OCI-LY3 (cell line): Measurements from ENCODE around the gene EBP.

Source experiments
- H2AFZ ChIP-seq: fragments of 200-600, 300-600 bp; shearing (Covaris generic); 2 replicates; pipeline ENCODE4 v1.6.0; 2014; ENCODE audit warnings: antibody characterized with exemption, low read depth, low read length
- H3K27ac ChIP-seq: fragments of 200-600, 300-600 bp; sonication (generic); 2 replicates; pipeline ENCODE4 v1.5.1; 2014; ENCODE audit warnings: mild to moderate bottlenecking, low read length, moderate library complexity, mixed read lengths
- H3K27me3 ChIP-seq: fragments of 200-600, 300-600 bp; sonication (generic); 2 replicates; pipeline ENCODE4 v1.6.1; 2014; ENCODE audit warnings: low read depth, low read length, mixed read lengths
- H3K36me3 ChIP-seq: fragments of 200-600, 300-600 bp; sonication (generic); replicated peaks from 2 replicates; pipeline ENCODE3; 2014; ENCODE audit warnings: low read depth, low read length, mixed read lengths
- H3K4me1 ChIP-seq: fragments of 300-600, 200-600 bp; sonication (generic); 2 replicates; pipeline ENCODE4 v1.6.1; 2014; ENCODE audit warnings: low read length, mixed read lengths
- H3K4me2 ChIP-seq: fragments of 200-600, 300-600 bp; sonication (generic); 2 replicates; pipeline ENCODE4 v1.6.1; 2014; ENCODE audit warnings: low read length, mixed read lengths
- H3K4me3 ChIP-seq: fragments of 300-600, 200-600 bp; sonication (generic); 2 replicates; pipeline ENCODE4 v1.5.1; 2014; ENCODE audit warnings: antibody characterized with exemption, mild to moderate bottlenecking, low read length, moderate library complexity
- H3K79me2 ChIP-seq: fragments of 300-600, 200-600 bp; shearing (Covaris generic); 2 replicates; pipeline ENCODE4 v1.6.1; 2014; ENCODE audit warnings: mild to moderate bottlenecking, low read length, mixed read lengths
- H3K9ac ChIP-seq: fragments of 300-600, 200-600 bp; shearing (Covaris generic); 2 replicates; pipeline ENCODE4 v1.6.0; 2014; ENCODE audit warnings: mild to moderate bottlenecking, low read length, moderate library complexity
- H3K9me3 ChIP-seq: fragments of 200-600, 300-600 bp; shearing (Covaris generic); 2 replicates; pipeline ENCODE4 v1.6.1; 2014; ENCODE audit warnings: low read length, mixed read lengths; ENCODE audit not compliant: insufficient read depth
- H4K20me1 ChIP-seq: fragments of 200-600, 300-600 bp; sonication (generic); 2 replicates; pipeline ENCODE4 v1.6.1; 2016; ENCODE audit warnings: low read length, mixed read lengths; ENCODE audit not compliant: insufficient read depth
- CTCF ChIP-seq: fragments of 200-600, 300-600 bp; sonication (generic); IDR thresholded peaks from 2 replicates; pipeline ENCODE4 v1.5.1; 2014; ENCODE audit warnings: antibody characterized with exemption, low read length, low read depth
- EZH2phosphoT487 ChIP-seq: fragments of 200-600 bp; shearing (Covaris generic); IDR thresholded peaks from 2 replicates; pipeline ENCODE4 v1.6.1; 2018; ENCODE audit warnings: antibody characterized with exemption, mixed run types, low read depth

Gene EBP

DNA sequence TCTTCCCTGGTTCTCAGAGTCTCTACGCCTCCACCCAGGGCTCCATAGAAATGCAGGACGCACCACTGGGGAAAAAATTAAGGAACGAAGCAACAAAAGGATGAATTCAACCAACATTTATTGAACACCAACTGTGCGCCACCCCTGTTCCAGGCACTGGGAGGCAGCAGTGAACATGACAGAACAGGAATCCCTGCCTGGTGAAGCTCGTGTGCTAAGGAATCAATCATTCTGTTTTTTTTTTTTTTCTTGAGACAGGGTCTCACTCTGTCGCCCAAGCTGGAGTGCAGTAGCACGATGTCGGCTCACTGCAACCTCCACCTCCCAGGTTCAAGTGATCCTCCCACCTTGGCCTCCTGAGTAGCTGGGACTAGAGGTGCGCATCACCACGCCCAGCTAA is 47.5 kb upstream of the EBP start:
- H3K4me2 ChIP-seq, result no peak overlapping the region
- H3K4me1 ChIP-seq, result peaks cover 20% of the 10 kb centered on the region
- TF ChIP-seq EZH2phosphoT487, result no peak
- peak; percentile 36 for TF ChIP-seq CTCF
- H4K20me1 ChIP-seq, result no peaks in the 10 kb centered on the region
- H3K9ac ChIP-seq, result no peak overlapping the region
- no peaks in the 10 kb centered on the region for H3K9me3 ChIP-seq
- peaks cover 45% of the 10 kb centered on the region for H3K79me2 ChIP-seq
- no peaks in the 10 kb centered on the region for H3K36me3 ChIP-seq
- H2AFZ ChIP-seq, result no peak overlapping the region
- H3K27ac ChIP-seq, result no peak overlapping the region
- no peaks in the 10 kb centered on the region for H3K27me3 ChIP-seq
- H3K4me3 ChIP-seq, result no peak overlapping the region

- peak overlapping the region; percentile 66 for H3K4me2 ChIP-seq
- peaks cover 47% of the 10 kb centered on the region for H3K79me2 ChIP-seq
- no peaks in the 10 kb centered on the region for H3K36me3 ChIP-seq
- TF ChIP-seq EZH2phosphoT487 (no peak), CTCF (no peak)
- H2AFZ ChIP-seq, result no peak overlapping the region; the same call in 1 of the 2 replicates
- peak overlapping the region; percentile 94 for H3K4me3 ChIP-seq
- H3K27ac ChIP-seq, result no peak overlapping the region; the same call in 1 of the 2 replicates
- no peaks in the 10 kb centered on the region for H3K9me3 ChIP-seq
- H3K9ac ChIP-seq, result peak overlapping the region; percentile 98
- peaks cover 18% of the 10 kb centered on the region for H3K4me1 ChIP-seq
- H3K27me3 ChIP-seq, result no peaks in the 10 kb centered on the region
- H4K20me1 ChIP-seq, result no peaks in the 10 kb centered on the region
Observed at GRCh38 chrX:48474581-48474980, 47.0 kb upstream of the EBP start.

- no peaks in the 10 kb centered on the region for H3K36me3 ChIP-seq
- peak overlapping the region; percentile 94 for H3K4me3 ChIP-seq
- peak overlapping the region; percentile 90; the same call in 1 of the 2 replicates for H2AFZ ChIP-seq
- TF ChIP-seq CTCF (no peak), EZH2phosphoT487 (no peak)
- no peaks in the 10 kb centered on the region for H4K20me1 ChIP-seq
- H3K9me3 ChIP-seq, result no peaks in the 10 kb centered on the region
- H3K9ac ChIP-seq, result peak overlapping the region; percentile 98
- H3K4me2 ChIP-seq, result peak overlapping the region; percentile 66
- no peaks in the 10 kb centered on the region for H3K27me3 ChIP-seq
- H3K79me2 ChIP-seq, result peaks cover 50% of the 10 kb centered on the region
- peak overlapping the region; percentile 74 for H3K27ac ChIP-seq
- H3K4me1 ChIP-seq, result peaks cover 15% of the 10 kb centered on the region
Observed at GRCh38 chrX:48475296-48475695, 46.3 kb upstream of the EBP start.

DNA sequence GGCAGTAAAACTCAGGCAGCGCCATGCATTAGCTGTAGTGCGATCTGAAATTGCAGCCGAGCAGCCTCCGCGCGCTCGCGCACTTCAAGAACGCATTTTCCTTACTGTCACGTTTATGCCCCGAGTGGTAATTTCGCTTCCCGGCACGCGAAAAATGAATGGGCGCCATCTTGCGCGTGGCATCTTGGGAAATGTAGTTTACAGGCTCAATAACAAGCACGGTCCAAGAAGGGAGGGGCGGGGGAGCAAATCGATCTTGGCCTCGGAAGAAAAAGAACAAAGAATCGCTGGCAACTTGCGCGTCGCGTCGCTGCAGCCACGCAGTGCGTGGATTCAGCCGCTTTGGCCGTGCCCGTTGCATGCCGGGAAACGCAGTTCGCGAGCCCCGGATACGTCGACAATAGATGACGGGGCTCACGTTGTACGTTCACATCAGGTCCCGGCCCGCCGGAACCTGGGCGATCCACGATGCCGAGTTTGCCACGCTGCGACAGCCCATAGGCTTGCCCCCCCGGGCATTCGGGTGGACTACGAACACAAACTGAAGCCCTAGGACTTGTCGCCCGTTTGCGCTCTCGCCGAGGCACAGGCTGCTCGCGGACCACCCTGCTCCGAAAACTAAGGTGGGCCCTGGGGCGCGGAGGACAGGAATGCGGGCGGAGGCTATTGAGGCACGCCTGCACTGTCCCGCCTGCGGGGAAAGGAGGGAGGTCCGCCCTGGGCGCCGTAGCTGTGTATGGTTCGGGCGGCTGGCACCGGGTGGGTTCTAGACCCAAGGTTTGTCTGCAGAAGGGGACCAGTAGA is 45.6 kb upstream of the EBP start, which contains the start of gene FTSJ1:
TSS of gene FTSJ1 (plus strand) at position 426 of the 804 bp plus-strand sequence. CDS start 1,849 bp downstream, outside the sequence.
- Histone ChIP-seq H3K27me3 (no peaks in the 10 kb centered on the region), H4K20me1 (no peaks in the 10 kb centered on the region), H3K9ac (peak within 1 kb of the TSS; percentile 98), H3K4me1 (peaks cover 15% of the 10 kb centered on the region), H3K79me2 (peaks cover 55% of the 10 kb centered on the region), H3K4me2 (peak within 1 kb of the TSS; percentile 66), H2AFZ (peak within 1 kb of the TSS; percentile 90), H3K36me3 (no peaks in the 10 kb centered on the region), H3K27ac (peak within 1 kb of the TSS; percentile 74), H3K9me3 (no peaks in the 10 kb centered on the region), H3K4me3 (peak within 1 kb of the TSS; percentile 94)
- TF ChIP-seq EZH2phosphoT487 (no peak), CTCF (no peak)
